GM12873 (cell line): Measurements from ENCODE around the gene FAM181A.

Source experiments
- CTCF ChIP-seq: IDR thresholded peaks from 2 replicates; pipeline ENCODE4 v1.5.1; 2012; ENCODE audit warnings: low read depth, mild to moderate bottlenecking, moderate library complexity, low read length, control low read depth; ENCODE audit not compliant: insufficient read depth; ENCODE audit errors: missing control alignments

FAM181A gene

DNA sequence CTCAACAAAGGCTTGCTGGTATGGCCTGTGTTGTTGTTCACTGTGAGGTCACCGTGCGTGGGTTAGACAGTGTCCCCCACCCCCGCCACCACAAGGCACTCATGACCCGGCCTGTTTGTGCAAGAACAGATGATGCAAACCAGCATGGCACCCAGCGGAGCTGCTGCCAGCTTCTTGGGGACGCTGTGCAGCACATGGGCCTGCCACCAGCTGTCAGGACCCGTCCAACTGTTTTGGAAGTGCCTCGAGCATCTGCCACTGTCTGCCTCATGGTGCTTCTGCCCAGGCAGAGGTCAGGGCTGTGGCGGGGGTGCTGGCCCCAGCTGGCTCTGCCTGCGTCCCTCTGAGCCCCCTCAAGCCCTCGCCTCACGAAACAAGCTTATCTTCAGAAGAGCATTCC lies 47.7 kb downstream of the FAM181A start:
- TF ChIP-seq CTCF: no peak

DNA sequence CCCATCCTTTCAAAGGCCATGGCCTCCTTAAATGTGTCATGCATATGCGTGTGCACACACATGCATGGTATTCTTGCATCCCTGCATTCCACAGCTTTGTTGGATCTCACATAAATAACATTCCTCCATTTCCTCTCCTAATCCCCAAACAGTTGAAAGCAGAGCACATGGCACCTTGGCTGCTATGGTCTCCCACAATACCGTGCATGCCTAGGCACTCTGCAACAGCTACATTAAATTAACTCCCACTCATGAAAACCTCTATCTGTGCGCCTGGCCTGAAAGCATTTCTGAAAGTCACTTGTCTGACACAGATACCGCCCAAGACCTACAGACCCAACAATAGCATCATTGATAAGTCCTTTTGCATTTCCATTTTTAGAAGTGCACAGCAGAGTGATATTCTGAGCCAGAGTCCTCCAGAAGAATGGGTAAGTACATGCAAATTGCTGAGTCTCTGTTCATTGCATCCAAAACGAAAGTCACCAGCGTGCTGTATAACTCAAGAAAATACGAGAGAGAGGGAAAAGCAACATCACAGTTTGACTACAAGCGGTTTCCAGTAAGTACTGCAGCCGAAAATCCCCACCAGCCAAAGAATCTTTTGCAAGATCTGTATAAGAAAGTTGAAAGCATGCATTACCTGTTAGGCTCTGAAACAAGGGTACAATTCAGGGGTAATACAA lies 48.8 kb downstream of the FAM181A start:
- peak; percentile 47 for TF ChIP-seq CTCF

- no peak for TF ChIP-seq CTCF
Measured at GRCh38 chr14:93976477-93977057, 49.4 kb downstream of the FAM181A start, which contains the start of gene ASB2. ASB2 (minus strand) TSS chr14:93976570; CDS start chr14:93964539, 12,031 bp downstream.

DNA sequence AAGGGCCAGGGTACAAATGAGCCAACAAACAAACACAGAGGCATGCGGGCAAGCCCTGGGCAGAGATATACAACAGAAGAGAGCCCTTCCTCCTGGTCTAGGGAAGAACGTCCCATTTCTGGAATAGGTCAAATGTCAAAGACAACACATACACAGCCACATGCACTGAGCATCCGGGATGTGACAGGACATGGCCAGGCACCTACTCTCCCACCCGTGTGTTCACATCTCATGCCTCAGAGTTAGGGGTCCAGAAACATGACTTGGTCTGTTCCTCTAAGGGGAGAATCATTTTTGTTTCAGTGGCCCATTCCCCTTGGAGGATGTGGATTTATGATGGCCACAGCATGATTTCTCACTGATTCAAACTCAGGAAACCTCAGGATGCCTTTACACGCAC lies 50.0 kb downstream of the FAM181A start:
- no peak for TF ChIP-seq CTCF

- TF ChIP-seq CTCF: no peak
Measured at GRCh38 chr14:93977790-93978581, 50.8 kb downstream of the FAM181A start.

GRCh38 chr14:93978735-93979134 lies 51.6 kb downstream of the FAM181A start:
- TF ChIP-seq CTCF: no peak
